ENCODE results near the gene CFAP299. TPM values are rescaled to one million over a fixed set of nuclear protein-coding genes. Genes with fewer than 3 reads are reported as not detected.

CFAP299 gene
- total and polyA plus RNA-seq, 2 of the 13 experiments (the other 11 are each of a cell fraction or from before 2014, with no cell fraction given), result not detected

- TF ChIP-seq ZSCAN21 (CRISPR knock-in tag; IDR thresholded peaks at IDR 0.05; ENCODE audit: borderline replicate concordance) (no peak), TRIM24 (CRISPR knock-in tag; IDR thresholded peaks at IDR 0.05) (no peak), TAF1 (CRISPR knock-in tag; IDR thresholded peaks at IDR 0.05) (no peak), GMEB2 (CRISPR knock-in tag; IDR thresholded peaks at IDR 0.05; ENCODE audit: low read depth) (no peak)
Measured at GRCh38 chr4:80446664-80447063, 111.1 kb downstream of the CFAP299 start (continued).

- H3K4me3 ChIP-seq (replicated peaks in 1 of 3; ENCODE audit: insufficient read depth in 1 of 3, low read depth in 2 of 3, low read length in 3 of 3), result no peak overlapping the region
- TF ChIP-seq PAX8 (CRISPR knock-in tag; IDR thresholded peaks at IDR 0.05; ENCODE audit: borderline replicate concordance) (no peak), SAP130 (CRISPR knock-in tag; IDR thresholded peaks at IDR 0.05; ENCODE audit: low read depth) (no peak), ZNF280B (CRISPR knock-in tag; IDR thresholded peaks at IDR 0.05; ENCODE audit: borderline replicate concordance) (no peak), ELK4 (CRISPR knock-in tag; IDR thresholded peaks at IDR 0.05; ENCODE audit: borderline replicate concordance) (no peak), E2F2 (CRISPR knock-in tag; IDR thresholded peaks at IDR 0.05; ENCODE audit: borderline replicate concordance) (no peak), JDP2 (CRISPR knock-in tag; IDR thresholded peaks at IDR 0.05; ENCODE audit: borderline replicate concordance) (no peak), FOSL2 (CRISPR knock-in tag; IDR thresholded peaks at IDR 0.05) (no peak), REXO4 (CRISPR knock-in tag; IDR thresholded peaks at IDR 0.05; ENCODE audit: borderline replicate concordance) (no peak), ZNF660 (CRISPR knock-in tag; IDR thresholded peaks at IDR 0.05; ENCODE audit: borderline replicate concordance, low read depth) (no peak), ZNF891 (CRISPR knock-in tag; IDR thresholded peaks at IDR 0.05) (no peak), RNF2 (conservative IDR thresholded peaks at IDR 0.05; ENCODE audit: low read depth) (no peak)
- no peak overlapping the region for H3K4me2 ChIP-seq (ENCODE audit: low read depth, low read length)
- H3K27me3 ChIP-seq (ENCODE audit: control insufficient read depth in 1 of 2, insufficient read depth in 2 of 2, low read length in 2 of 2), result no peaks in the 10 kb centered on the region
- no peaks in the 10 kb centered on the region for H3K9me3 ChIP-seq (ENCODE audit: low read length)
- no peaks in the 10 kb centered on the region for H3K36me3 ChIP-seq (replicated peaks in 1 of 2; ENCODE audit: control insufficient read depth in 1 of 2, insufficient read depth in 2 of 2, low read length in 2 of 2)
- H3K79me2 ChIP-seq (ENCODE audit: insufficient read depth, low read length), result no peaks in the 10 kb centered on the region
- no TSS peak for BruUV-seq (replicated peaks)
- ATAC-seq (no peak), DNase-seq (ENCODE audit: low spot score) (no peak), FAIRE-seq (no peak)
- intact Hi-C loops (cut with micrococcal nuclease; ENCODE audit: unreplicated experiment) (no loop called here), in situ Hi-C loops (cut with HindIII; ENCODE audit: extremely low pct_ligation_motif_present, low pct_unique_long_range_greater_than_20kb) (no loop called here)
- no peaks in the 10 kb centered on the region for H3K4me1 ChIP-seq (ENCODE audit: insufficient read depth, low read length)
- H2AFZ ChIP-seq (ENCODE audit: low read length), result no peak overlapping the region
- no peak overlapping the region for H3K9ac ChIP-seq (ENCODE audit: insufficient read depth, low read depth, low read length)
- 28% methylated on average over 9 of the region's 9 CpGs for WGBS (ENCODE audit: low lambda C conversion rate)
- H3K27ac ChIP-seq (ENCODE audit: extremely low read length, insufficient read depth, low read length), result no peak overlapping the region
- ChIA-PET CTCF (ENCODE audit: low intra/inter-chr PET ratio, low total read pairs) (no interaction called here), POLR2A (no interaction called here)
- no peaks in the 10 kb centered on the region for H4K20me1 ChIP-seq (ENCODE audit: insufficient read depth, low read length)
Measured at GRCh38 chr4:80447493-80447892, 112.0 kb downstream of the CFAP299 start.

Measured in HepG2 (cell line).